NCI-H2107 treated with DMSO at 0.1 percent for 48 hours (cell line): ENCODE data around the gene PIK3R6.

Source experiments
- DNase-seq: peaks from one replicate; lab custom pipeline; 2025; ENCODE audit not compliant: unreplicated experiment; lab: John Stamatoyannopoulos, UW

Gene PIK3R6

DNA sequence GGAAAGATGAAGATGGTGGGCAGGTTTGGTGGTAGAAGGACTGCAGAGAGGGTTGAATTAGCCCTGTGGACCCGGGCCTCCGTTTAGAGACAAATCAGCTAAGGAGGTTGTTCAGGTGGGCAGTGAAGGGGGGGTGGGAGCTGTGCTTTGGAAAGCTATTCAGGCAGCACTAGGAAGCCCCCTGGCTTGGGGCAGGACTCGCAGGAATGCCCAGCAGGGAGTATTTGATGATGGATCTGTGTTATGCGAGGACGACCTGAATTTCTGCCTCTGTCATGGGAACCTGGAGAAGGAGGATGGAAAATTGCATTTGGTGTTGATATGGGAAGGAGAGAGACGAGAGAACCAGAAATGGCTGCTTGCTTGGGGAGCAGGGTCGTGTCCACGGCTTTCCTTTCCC is 112.6 kb downstream of the PIK3R6 start:
- DNase-seq = no peak

DNA sequence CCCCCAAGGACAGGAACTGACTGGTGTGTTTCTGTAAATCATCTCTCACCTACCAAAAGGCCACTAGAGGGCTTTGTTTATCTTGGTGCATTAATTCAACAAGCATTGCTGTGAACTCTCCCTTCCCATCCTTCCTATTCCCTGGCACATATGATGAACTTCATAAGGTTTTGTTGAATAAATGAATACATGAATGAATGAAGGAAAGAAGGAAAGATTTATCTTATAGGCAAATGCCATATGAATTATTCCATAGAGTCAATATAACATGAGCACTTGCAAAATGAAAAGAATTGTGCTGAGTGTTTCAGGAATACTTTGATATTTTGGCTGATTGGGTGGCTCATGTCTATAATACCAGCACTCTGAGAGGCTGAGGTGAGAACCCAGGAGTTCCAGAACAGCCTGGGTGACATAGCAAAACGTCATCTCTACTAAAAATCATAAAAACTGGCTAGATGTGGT is 113.5 kb downstream of the PIK3R6 start:
- no peak for DNase-seq

DNA sequence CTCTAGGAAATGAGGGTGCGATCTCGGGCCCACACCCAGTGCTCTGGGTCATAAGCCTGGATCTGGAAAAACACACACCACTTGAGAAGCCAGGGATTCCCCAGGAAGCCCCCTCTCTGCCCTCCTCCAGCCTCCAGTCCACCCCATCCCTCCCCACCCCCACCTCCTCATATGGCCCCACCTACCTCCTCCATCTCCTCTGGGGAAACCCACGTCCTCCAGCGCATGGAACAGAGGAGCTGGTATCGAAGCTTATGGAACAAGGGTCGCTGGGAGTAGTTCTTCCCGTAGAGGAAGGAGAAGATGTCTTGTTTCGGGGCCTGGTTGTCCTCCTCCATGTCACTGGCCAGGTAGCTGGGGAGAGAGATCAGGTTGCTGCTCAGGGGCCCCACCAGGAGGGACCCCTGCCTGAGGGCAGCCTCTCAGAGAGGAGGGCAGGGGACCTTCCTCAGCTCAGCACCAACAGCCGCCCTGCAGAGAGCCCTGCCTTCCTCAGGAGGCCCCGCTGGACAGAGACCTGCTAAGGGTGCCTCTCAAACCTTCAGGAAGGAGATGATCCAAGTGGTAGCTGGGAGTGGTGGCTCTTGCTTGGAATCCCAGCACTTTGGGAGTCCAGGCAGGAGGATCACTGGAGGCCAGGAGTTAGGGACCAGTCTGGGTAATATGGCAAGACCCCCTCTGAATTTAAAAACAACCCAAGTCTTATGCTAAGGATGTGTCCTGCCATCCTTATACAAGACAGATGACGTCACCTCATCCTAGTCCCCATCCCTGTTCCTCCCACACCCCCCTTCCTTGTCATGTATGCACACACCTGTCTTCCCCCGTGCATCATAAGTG is 114.1 kb downstream of the PIK3R6 start:
- DNase-seq = no peak
